Vagina (tissue), 2 donors: ENCODE data around the gene BRSK2.

Experiments used
- POLR2A ChIP-seq, 2 donors: fragments of 450-650 bp; IDR thresholded peaks; one replicate each; pipeline ENCODE4 v1.6.1; 2017; ENCODE audit warnings: antibody characterized with exemption in 2 of 2, mild to moderate bottlenecking in 2 of 2, moderate library complexity in 2 of 2
- POLR2AphosphoS5 ChIP-seq, 2 donors: sonication (generic); formaldehyde crosslinking; IDR thresholded peaks; one replicate each; pipeline ENCODE4 v1.9.0; 2017; ENCODE audit warnings: antibody characterized with exemption in 2 of 2, mild to moderate bottlenecking in 2 of 2, low read depth in 1 of 2; ENCODE audit not compliant: insufficient read depth in 1 of 2
- TF ChIP-seq, protein P1 (sequence below), 3 experiments: fragments of 450-650 bp in 2 of 3; fragments of 200-600 bp in 1 of 3; sonication (generic) in 1 of 3; IDR thresholded peaks; one replicate each; pipeline ENCODE4 v1.5.1; 2017 to 2019; ENCODE audit warnings: antibody characterized with exemption in 3 of 3, mild to moderate bottlenecking in 2 of 3, moderate library complexity in 2 of 3

GRCh38 chr11:1371836-1372465 lies 17.8 kb upstream of the BRSK2 start:
- TF ChIP-seq, protein P1, sequence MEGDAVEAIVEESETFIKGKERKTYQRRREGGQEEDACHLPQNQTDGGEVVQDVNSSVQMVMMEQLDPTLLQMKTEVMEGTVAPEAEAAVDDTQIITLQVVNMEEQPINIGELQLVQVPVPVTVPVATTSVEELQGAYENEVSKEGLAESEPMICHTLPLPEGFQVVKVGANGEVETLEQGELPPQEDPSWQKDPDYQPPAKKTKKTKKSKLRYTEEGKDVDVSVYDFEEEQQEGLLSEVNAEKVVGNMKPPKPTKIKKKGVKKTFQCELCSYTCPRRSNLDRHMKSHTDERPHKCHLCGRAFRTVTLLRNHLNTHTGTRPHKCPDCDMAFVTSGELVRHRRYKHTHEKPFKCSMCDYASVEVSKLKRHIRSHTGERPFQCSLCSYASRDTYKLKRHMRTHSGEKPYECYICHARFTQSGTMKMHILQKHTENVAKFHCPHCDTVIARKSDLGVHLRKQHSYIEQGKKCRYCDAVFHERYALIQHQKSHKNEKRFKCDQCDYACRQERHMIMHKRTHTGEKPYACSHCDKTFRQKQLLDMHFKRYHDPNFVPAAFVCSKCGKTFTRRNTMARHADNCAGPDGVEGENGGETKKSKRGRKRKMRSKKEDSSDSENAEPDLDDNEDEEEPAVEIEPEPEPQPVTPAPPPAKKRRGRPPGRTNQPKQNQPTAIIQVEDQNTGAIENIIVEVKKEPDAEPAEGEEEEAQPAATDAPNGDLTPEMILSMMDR (IDR thresholded peaks at IDR 0.05): no peak
- TF ChIP-seq POLR2AphosphoS5 (IDR thresholded peaks at IDR 0.05; ENCODE audit: insufficient read depth in 1 of 2, low read depth in 1 of 2) (no peak), POLR2A (IDR thresholded peaks at IDR 0.05) (no peak)
